ENCODE measurements around the gene FPGS.
"Not testable (repeated sequence)": the region's sequence is repeated elsewhere in the genome, so short reads cannot be mapped to it uniquely, and the experiment has no call there.

The FPGS gene

DNA sequence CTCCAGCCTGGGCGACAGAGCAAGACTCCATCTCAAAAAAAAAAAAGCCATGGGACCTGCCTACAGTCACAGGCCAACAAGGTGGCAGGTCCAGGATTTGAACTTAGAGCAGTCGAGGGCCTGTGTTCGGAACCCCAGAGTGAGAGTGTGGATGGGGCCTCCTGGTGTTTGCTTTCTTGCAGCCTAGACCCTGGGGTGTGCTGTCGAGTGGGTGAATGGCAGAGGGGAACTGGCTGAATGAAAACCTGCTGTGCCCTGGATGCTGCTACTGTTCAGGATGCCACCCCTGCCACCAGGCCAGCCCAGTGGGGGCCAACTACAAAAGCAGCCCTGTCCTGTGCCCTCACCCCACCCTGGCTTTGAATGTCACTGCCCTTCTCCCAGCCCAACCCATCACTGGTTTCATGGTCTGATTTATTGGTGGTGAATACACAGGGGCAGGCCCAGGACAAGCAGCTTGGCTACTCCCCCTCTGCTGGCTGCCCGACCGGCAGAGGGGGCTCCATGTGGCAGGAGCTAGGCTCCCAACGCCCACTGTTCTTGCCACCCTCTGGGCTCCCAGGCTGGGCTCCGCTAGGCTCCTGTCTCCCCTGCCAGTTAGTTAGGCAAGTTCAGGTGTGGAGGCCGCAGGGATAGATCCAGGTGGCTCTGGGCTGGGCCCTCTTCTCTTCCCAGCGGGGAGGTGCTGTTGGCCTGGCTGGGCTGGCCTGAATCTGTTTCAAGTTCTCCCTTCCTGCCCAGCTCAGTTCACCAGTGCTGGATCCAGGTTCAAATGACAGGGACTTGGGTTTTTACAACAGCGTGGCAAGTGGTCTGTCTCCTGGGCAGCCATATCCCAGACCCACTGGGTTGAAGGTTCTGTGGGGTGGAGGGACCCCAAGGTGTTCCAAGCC, 12.2 kb downstream of the FPGS start:
- no peak for DNase-seq

GRCh38 chr9:127815512-127816361, 13.1 kb downstream of the FPGS start:
- no peak for DNase-seq

GRCh38 chr9:127816362-127816725, 13.7 kb downstream of the FPGS start:
- DNase-seq, result no peak

- DNase-seq, result no peak
These were observed 14.0 kb downstream of the FPGS start for GRCh38 chr9:127816728-127817127.

DNA sequence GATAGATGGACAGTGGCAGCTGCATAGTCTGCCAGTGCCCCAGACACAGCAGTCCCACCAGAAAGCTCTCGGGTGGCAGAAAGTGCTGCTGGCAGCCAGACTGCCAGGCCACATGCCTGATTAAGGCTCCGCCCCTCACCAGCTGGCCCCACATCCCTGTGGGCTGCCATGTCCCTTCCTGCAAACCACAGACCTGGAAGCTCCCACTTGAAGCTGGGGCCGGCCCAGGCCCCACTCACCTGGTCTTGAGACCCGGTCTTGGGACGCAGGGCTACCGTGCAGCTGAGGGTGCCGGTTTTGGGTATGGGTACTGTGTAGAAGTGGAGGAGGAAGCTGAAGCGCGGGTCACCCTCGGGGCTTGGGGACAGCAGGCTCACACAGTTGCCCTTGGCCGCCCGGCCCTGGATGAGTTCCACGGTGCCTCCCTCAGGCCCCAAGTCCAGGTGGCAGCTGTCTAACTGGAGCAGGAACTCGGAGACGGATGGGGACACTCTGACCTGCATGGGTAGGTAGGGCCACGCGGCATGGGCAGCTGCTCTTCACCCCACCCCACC, 15.3 kb downstream of the FPGS start:
- no peak for DNase-seq

GRCh38 chr9:127818574-127818973, 15.9 kb downstream of the FPGS start:
- DNase-seq, result no peak

DNA sequence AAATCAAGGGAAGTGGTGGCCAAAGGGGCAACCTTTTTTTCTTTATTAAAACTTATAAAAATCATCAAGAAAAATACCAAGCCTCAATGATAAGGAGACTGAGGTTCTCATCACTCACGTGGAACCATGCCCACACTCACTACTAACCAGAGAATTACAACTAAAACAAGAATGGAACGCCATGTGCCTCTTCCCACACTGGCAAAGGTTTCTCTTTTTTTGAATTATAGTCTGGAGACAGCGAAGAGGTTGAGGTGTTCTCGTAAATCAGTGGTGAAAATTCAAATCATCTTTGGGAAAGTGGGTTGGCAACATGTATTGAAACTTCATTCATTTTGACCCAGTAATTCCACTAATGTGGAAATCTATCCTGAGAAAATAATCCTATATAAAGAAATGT, 19.4 kb downstream of the FPGS start:
- DNase-seq, result no peak

DNA sequence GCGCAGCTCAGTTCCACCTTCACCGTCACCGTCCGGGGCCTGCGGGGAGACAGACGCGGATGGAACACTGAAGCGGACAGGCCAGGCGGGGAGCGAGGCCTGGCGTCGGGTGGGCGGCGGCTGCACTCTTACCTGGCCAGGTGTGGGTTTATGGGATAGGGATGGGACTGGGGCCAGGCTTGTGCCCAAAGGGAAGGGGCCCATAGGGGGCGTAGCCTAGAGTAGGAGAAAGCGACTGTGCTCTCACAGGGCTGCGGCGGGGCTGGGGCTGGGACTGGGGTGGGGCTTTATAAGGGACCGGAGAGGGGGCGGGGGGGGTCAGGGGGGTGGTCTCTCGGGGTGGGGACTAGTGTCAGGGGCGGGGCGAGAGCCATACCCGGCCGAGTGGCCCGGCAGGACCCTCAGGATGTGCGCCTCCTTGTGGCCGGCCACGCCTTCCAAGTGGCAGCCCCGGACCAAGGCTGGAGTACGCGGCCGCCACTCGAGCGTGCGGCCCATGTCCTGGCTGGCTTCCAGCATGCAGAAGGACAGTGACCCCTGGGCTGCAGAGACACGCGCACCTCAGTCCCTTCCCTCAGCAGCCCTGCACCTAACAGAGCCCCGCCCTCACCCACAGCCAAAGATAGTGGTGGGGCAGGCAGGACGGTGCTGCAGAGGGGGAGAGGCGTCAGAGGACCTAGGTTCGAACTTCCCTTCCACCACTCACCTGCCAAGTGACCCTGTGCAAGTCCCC, 22.8 kb downstream of the FPGS start:
- no peak for DNase-seq

GRCh38 chr9:127826253-127826913, 23.7 kb downstream of the FPGS start:
- no peak for DNase-seq

DNA sequence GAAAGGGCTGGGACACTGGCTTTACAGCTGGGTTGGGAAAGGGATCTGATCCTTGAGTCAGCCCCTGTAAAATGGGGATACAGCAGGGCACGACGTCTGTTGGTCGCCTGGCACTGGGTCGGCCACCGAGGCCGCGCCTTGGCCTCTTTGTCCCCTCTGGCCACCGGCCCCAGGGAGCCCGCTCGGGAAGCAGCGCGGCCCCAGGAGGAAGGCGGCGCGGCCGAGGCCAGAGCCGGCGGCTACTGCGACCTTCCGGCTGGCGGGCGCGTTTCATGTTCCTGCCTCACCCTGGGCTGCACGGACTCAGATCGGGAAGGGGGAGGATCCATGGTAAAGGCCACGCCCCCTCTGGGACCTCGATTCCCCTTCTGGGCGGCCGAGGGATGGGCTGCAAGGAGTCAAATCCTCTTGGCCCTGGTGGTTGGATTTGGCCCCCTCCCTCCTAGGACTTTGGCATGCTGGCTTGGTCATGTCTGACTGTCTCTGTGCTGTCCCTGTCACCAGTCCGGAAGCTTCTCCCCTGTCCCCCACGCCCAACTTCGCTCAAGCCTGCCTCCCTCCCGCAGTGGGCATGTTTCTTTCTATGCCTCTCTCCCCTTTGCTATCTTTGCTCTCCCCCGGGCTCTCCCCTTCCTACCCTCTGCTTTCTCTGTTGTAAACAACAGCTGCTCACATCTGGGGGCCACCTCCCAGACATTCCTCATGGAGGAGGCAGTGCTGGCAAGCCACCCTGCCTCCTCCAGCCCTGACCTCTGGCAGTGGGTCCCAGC, 25.8 kb downstream of the FPGS start:
- DNase-seq, result no peak

- no peak for DNase-seq
These were observed 26.7 kb downstream of the FPGS start for GRCh38 chr9:127829205-127829906.

DNA sequence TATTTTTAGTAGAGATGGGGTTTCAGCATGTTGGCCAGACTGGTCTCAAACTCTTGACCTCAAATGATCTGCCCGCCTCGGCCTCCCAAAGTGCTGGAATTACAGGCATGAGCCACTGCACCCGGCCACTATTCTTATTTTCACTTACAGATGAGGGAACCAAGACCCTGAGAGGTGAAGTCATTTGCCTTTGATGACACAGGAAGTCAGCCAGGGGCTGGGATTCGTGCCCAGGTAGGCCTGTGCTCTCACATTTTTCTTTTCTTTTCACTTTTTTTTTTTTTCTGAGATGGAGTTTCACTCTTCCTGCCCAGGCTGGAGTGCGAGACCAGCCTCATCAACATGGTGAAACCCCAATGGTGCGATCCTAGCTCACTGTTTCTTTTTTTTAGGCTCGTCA, 29.6 kb downstream of the FPGS start:
- no peak for DNase-seq

DNA sequence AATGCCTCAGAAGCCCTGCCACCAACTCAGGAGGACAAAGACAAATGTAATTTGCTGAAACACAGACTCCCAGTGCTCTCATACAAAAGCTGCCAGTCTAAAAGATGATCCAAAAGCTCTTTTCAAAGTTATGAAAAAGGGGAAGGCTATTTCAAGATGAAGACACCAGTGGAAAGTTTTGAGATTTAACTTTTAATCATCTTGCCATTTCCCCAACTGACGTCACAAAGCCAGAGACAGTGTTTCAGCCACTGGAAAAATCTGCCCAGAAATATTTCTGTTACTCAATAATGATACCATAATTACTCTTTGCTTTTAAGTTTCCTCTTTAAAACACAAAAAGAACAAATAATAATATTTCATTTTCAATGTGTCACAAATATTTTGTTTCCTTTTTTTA, 30.9 kb downstream of the FPGS start:
- DNase-seq, result no peak

DNA sequence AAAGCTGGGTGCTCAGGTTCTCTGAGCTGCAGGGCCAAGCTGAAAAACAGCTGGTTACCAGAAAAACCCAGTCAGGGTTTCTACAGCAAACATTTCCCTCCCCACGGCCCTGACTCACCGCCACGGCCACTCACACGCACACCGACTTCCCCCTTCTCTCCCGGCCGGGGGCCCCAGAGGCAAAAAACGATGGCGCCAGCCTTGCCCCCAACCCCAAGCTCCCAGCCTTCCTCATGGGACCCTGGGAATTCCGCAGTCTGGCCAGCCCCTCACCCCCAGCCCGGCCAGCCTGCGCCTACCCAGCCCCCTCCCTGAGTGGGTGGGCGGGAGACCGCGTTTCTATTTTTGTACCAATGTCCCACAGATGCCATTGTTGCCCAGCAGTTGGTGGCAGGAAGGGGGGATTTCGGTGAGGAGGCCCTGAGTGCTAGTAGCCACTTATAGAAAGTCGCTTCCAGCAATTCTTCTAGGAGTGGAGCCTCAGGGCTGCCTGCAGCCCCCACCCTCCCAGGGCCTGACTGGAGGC, 33.4 kb downstream of the FPGS start:
- no peak for DNase-seq

- not testable (repeated sequence) for DNase-seq
These were observed 33.9 kb downstream of the FPGS start for GRCh38 chr9:127836561-127836960.

- DNase-seq, result no peak
These were observed 34.7 kb downstream of the FPGS start for GRCh38 chr9:127837346-127837745.

DNA sequence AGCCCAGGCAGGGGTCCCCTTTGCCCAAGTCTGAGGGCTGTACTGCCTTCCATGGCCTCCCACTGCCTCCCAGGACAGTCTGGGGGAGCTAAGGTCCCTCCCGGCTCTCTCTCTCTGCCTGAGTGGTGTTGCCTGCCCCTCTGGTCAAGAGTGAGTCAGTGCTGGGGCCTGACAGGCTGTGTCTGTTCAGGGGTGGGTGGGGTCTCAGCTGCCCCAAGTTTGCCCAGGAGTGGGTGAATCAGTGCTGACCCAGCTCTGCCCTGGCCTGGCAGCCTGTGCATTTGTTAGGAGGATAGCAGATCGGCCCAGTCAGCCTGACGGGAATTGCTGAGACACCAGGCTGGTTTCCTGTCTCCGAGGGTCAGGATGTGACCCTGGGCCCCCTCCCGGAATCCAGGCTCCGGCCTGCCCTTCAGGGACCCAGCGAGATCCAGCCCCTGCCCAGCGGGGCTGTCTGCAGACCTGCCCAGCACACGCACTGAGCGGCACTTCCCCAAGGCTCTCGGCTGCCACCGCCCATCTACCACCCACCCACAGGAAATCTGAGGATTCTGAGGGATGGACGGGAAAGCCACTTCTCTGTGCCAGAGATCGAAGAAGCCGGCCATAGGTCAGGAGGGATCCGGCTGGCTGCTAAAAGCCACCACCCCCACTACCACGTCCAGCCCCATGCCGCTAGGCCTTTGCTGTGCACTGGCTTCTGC, 35.8 kb downstream of the FPGS start:
- DNase-seq, result no peak

GRCh38 chr9:127841087-127841835, 38.6 kb downstream of the FPGS start:
- DNase-seq, result no peak

DNA sequence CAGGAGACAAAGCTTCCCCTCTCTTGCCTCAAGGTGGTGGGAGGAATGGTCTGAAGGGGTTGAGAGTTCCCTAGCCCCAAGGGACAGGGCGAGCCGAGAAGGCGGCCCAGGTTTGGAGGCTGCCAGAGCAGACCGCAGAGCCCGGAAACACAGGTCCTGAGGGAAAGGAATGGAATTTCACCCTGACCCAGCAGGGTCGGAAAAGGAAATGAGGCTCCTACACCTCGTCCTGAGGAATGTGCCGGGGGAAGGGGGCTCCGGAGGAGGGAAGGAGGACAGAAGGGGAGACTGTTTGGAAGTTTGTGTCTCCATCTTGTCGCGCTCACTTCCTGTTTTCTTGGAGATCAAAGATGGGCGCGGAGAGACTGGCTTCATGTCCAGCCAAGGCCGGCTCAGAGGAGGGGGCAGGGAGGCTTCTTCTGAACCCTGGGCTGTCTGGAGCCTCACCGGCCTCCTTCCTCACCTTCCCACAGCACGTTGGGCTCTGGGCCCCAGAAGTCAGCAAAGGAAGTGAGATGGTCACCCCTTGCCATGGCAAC, 42.2 kb downstream of the FPGS start:
- no peak for DNase-seq

Measured in activated CD4-positive, CD25-positive, alpha-beta regulatory T cell treated with anti-CD3 and anti-CD28 coated beads, Interleukin-2, amount 50 U/mL, for 72 hours (primary cell).